GM19395 (cell line): ENCODE data around the gene ITGBL1.

ENCODE experiments used
- ATAC-seq: cut with Tn5 transposase; IDR thresholded peaks from one replicate; pipeline ENCODE4 v1.9.1; 2021; ENCODE audit warnings: mild to moderate bottlenecking, moderate library complexity; ENCODE audit not compliant: unreplicated experiment

Gene ITGBL1

DNA sequence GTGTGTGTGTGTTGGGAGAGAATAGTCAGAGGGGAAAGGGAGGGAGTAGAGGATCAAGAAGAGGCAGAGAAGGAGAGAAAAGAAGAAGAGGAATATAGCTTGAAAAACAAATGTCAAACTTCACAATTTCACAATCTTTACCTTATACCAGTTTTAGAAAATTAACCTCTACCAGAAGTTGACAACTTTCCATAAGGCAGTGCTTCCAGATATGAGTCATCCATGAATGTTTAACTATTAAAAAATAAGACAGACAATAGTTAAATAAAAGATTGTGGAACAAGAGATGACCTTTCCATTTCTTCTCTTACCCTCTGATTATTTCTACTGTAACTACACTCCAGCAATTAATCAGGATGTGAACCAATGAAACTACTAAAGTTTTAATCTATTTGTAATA lies 229.4 kb downstream of the ITGBL1 start:
- ATAC-seq: no peak

DNA sequence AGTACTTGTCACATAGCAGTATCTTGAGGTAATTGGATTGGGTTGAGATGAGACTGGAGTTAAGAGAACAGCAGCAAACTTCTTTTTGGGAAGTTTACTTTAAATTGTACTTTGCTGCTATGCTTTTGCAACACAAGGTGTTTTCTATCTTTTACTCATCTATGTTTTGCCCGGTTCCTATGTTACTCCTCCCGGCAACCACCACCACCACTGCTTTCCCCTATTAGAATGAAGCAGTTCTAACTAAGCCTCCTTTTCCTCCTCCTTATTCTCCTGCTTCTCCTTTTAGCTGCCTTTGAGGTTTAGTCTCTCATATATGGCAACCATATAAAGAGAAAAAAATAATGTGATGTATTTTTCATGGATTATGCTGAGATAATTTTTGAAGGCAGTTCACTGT lies 233.5 kb downstream of the ITGBL1 start:
- ATAC-seq: no peak

DNA sequence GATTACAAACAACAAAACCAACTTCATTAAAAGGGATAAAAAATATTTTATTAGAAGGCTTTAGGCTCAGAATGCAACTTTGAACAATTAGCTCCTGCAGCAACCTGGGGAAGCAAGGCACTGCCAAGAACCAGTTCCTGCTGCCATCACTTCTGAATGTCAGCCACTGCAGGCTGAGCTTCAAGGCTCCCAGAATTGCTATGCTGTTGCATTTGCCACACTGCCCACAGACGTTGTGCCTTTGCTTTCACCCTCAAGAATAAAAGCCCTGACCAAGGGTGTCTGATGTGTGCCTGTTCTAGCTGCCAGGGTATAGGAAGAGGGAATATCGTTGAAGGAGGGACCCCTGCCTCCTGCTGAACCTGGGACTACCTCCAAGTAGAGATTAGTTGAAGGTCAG lies 238.4 kb downstream of the ITGBL1 start:
- ATAC-seq: no peak

- ATAC-seq: no peak
These were observed 238.9 kb downstream of the ITGBL1 start for GRCh38 chr13:101691341-101691860.

DNA sequence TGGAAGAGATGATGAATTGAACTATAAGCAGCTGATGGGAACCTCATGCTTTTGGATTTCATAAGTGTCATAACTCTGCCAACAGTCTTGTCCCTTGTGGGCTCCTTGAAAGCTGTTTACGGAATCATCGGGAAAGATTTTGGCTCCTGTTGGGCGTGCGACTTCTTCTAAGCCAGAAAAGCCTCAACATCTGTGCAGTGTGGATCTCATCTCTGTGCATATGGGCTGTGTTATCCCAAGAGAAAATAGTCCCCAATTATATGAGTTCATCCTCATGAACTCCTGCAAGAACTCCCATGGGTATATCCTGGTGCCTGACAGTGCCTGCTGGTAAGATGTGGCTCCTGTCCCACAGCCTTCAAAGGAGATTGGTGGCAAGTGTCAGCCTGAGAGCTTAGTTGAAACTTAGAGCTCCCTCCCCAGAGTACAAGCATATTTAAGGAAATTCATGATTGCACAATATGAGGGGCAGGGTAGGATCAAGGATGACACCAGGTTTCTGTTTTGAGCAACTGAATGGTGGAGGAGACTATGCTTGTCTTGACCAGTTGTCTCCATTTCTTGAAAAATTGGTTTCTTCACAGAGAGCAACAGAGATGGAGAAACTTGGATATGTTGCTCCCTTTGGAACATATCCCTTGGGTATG lies 243.5 kb downstream of the ITGBL1 start:
- no peak for ATAC-seq

- ATAC-seq: no peak
These were observed 245.3 kb downstream of the ITGBL1 start for GRCh38 chr13:101697745-101698144.

DNA sequence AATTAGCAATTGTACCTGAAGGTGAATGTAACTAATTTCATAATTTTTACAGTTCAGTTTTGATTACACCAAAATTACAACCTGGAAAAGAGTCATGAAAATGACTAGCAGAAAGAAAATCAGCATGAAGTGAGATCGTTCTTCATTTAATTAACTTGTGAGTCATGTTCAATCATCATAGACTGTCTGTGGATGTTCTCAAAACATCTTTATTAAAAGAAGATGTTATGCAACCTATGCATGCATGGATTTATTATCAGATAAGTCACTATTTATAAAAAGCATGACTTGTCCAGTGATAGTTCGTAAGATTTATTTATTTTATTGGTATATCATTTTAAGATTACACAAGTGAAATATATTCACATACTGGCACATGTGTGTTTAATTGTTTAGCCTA lies 245.9 kb downstream of the ITGBL1 start:
- no peak for ATAC-seq

GRCh38 chr13:101700598-101700997 lies 248.1 kb downstream of the ITGBL1 start:
- ATAC-seq: no peak

- ATAC-seq: no peak
These were observed 250.6 kb downstream of the ITGBL1 start for GRCh38 chr13:101703081-101703480.

DNA sequence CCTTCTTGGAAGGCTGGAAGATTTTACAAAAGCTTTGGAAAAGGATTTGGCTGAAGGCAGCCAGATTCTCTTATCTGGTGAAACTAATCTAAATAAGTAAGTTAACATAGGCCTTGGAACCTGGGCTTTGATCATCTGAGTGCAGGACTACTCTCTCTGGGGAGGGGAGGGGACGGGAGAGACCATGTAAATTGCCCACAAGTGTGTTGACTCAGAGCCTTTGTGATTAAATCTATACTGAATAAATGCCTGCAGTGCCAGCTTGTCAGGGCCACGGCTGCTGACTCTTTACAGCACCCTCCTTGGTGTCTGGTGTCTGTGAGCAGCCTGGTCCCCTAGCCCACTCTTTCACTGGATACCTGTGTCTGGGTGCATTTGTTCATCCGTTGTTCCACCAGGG lies 251.4 kb downstream of the ITGBL1 start:
- no peak for ATAC-seq

GRCh38 chr13:101706651-101707050 lies 254.2 kb downstream of the ITGBL1 start:
- no peak for ATAC-seq

DNA sequence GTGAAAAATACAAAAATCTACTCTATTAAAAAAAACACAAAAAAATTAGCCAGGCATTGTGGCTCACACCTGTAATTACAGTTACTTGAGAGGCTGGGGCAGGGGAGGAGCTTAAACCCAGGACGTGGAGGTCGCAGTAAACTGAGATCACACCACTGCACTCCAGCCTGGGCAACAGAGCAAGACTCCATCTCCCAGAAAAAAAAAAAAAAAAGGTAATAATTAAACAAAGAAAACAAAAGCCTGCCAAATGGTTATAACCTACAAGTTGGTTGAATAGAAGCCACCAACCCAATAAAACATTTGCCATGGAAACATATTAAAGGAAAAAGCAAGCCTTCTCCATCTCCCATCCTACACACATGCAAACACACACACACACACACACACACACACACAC lies 255.2 kb downstream of the ITGBL1 start:
- ATAC-seq: no peak

GRCh38 chr13:101708115-101708514 lies 255.6 kb downstream of the ITGBL1 start:
- no peak for ATAC-seq

DNA sequence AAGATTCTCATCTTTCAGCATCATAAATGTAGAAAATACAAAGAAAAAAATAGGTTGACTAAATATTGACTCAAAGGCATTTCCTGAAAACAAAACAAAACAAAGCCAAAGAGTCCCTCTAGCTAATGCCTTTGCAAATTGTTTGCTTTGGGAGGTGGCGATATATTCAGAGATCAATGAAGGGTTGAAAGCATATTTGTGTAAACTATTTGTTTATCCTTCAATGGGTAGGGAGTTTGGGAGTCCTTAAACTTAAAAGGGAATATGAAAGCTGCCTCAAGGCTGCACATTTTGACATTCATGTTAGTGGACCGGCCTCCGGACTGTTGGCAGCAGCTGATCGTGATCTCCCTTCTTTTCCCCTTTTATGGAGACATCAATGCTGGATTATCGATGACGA lies 257.5 kb downstream of the ITGBL1 start:
- ATAC-seq: no peak

GRCh38 chr13:101711307-101712025 lies 259.0 kb downstream of the ITGBL1 start:
- no peak for ATAC-seq

GRCh38 chr13:101712026-101712348 lies 259.5 kb downstream of the ITGBL1 start:
- no peak for ATAC-seq

GRCh38 chr13:101714195-101714594 lies 261.7 kb downstream of the ITGBL1 start:
- no peak for ATAC-seq

DNA sequence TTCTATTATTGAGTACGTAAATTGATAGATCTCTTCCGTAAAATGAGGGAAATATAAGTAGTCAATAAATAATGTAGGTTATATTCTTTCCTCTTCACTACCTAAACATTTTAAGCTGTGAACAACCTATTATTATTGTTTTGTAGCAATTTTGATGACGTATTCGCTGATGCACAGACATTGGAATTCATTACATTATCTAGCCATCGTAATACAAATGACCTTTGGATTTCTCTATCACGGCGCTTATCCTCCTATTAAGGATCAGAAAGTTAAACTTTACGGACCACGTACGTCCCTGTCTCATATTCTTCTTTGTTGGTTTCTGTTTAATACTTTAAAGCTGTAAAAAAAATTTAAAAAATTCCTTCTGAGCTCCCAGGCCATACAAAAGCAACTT lies 264.9 kb downstream of the ITGBL1 start:
- ATAC-seq: no peak

- ATAC-seq: no peak
These were observed 266.0 kb downstream of the ITGBL1 start for GRCh38 chr13:101718496-101718895.

DNA sequence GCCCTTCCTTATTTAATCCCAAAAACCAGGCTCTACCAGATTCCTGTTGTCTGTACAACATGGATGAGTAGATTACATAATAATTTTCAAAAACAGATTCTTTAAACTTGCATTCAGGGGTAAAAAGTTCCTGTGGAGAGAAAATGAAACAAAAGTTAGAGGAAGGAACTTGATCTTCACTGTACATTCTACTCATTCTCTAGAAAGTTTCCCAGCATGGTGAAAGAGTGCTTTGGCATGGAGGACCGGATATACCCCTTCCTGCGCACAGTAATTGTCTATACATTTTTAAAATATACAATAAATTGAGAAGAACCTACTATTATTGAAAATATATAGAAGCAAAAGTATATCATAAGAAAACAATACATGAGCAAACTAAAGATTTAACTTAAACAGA lies 274.2 kb downstream of the ITGBL1 start:
- no peak for ATAC-seq

GRCh38 chr13:101727118-101727517 lies 274.6 kb downstream of the ITGBL1 start:
- no peak for ATAC-seq

DNA sequence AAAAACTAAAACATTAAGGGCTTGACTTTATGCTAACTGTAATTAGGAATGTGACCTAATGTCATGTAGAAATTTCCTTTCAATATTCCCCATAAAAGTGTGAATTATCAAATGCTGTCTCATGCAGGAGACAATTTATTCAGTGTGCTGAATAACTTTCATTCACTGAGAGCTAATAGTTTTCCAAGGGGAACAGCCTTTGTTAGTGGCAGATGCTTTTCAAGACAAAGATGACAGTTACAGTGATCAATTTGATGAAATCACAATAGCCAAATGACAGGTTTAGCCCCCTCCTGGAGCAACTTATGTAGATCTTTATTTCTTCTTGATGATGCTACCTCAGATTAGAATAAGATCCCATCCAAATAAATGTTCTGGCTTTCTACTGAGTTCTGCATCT lies 275.5 kb downstream of the ITGBL1 start:
- ATAC-seq: no peak

DNA sequence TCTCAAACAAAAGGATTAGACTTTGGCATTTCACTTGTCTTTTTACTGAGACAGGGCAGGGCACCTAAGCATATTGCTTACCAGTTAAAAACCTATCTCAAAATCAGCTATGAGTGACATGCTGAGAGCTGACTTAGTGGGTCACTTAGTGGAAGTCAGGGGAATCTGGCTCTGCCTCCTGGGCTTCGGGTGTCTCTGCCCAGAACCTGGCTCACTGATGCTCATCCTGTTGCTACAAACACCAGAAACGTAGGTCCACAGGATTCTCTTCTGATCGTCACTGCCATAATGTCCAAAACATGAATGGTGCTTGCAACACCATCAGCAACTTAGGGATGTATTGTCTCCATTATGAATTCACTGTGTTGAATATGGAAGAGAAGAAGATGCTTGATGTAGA lies 276.1 kb downstream of the ITGBL1 start:
- no peak for ATAC-seq
